CD14-positive monocyte (primary cell): ENCODE results near the gene MYO16. TPM values are rescaled to one million over a fixed set of nuclear protein-coding genes. Genes with fewer than 3 reads are reported as not detected.

Source experiments
- DNase-seq, 3 donors: peaks; one replicate each; pipeline ENCODE4 v3.0.0-alpha.2; 2011 to 2022
- H2AFZ ChIP-seq: 2 replicates; pipeline ENCODE4 v1.6.0; 2012; ENCODE audit warnings: mild to moderate bottlenecking, low read depth, low read length, inconsistent platforms; ENCODE audit not compliant: insufficient read depth, poor library complexity, severe bottlenecking
- H3K27ac ChIP-seq, 2 donors: 1 replicate in 1 of 2; 2 replicates in 1 of 2; pipeline ENCODE4 v1.5.1; 2012 to 2013; ENCODE audit warnings: low read length in 2 of 2, control low read depth in 1 of 2, inconsistent platforms in 1 of 2, low read depth in 1 of 2, mild to moderate bottlenecking in 1 of 2
- H3K27me3 ChIP-seq, 2 donors: one replicate each; pipeline versions ENCODE4 v1.6.0 to v1.6.1; 2011 to 2013; ENCODE audit warnings: low read length in 2 of 2; ENCODE audit not compliant: control insufficient read depth in 2 of 2, insufficient read depth in 2 of 2
- H3K36me3 ChIP-seq, 2 donors: replicated peaks in 1 of 2; 1 replicate in 1 of 2; 2 replicates in 1 of 2; pipeline versions ENCODE4 v1.5.1 to v1.6.1; 2012 to 2013; ENCODE audit warnings: low read length in 2 of 2, control low read depth in 1 of 2, inconsistent platforms in 1 of 2, mild to moderate bottlenecking in 1 of 2; ENCODE audit not compliant: insufficient read depth in 2 of 2, control insufficient read depth in 1 of 2
- H3K4me1 ChIP-seq, 2 donors: 1 replicate in 1 of 2; 2 replicates in 1 of 2; pipeline versions ENCODE4 v1.5.1 to v1.6.1; 2012 to 2013; ENCODE audit warnings: low read length in 2 of 2, control low read depth in 1 of 2, inconsistent platforms in 1 of 2, mild to moderate bottlenecking in 1 of 2, moderate library complexity in 1 of 2; ENCODE audit not compliant: insufficient read depth in 2 of 2, control insufficient read depth in 1 of 2
- H3K4me2 ChIP-seq: replicated peaks from 2 replicates; pipeline ENCODE3; 2012; ENCODE audit warnings: low read length, moderate library complexity, mild to moderate bottlenecking; ENCODE audit not compliant: poor library complexity, severe bottlenecking; ENCODE audit errors: extremely low read depth
- H3K4me3 ChIP-seq, 3 experiments: fragments of 200-600 bp in 1 of 3; sonication (generic) in 1 of 3; replicated peaks in 1 of 3; 1 replicate in 2 of 3; 2 replicates in 1 of 3; pipeline ENCODE4 v1.5.1; 2011 to 2013; ENCODE audit warnings: low read length in 3 of 3, mild to moderate bottlenecking in 3 of 3, control low read depth in 2 of 3, low read depth in 2 of 3, inconsistent platforms in 1 of 3, moderate library complexity in 1 of 3
- H3K79me2 ChIP-seq: 2 replicates; pipeline ENCODE4 v1.6.0; 2012; ENCODE audit warnings: mild to moderate bottlenecking, control low read depth, inconsistent platforms, low read length, moderate library complexity; ENCODE audit not compliant: insufficient read depth
- H3K9ac ChIP-seq: 2 replicates; pipeline ENCODE4 v1.6.0; 2017; ENCODE audit warnings: low read length, mild to moderate bottlenecking; ENCODE audit not compliant: insufficient read depth, poor library complexity, severe bottlenecking
- H3K9me3 ChIP-seq, 2 donors: replicated peaks in 1 of 2; 1 replicate in 1 of 2; 2 replicates in 1 of 2; pipeline versions ENCODE4 v1.5.1 to v1.6.1; 2012 to 2013; ENCODE audit warnings: low read length in 2 of 2, control low read depth in 1 of 2; ENCODE audit not compliant: control insufficient read depth in 1 of 2, insufficient read depth in 1 of 2
- H4K20me1 ChIP-seq: 2 replicates; pipeline ENCODE4 v1.6.0; 2012; ENCODE audit warnings: mild to moderate bottlenecking, low read length, control low read depth, moderate library complexity; ENCODE audit not compliant: insufficient read depth
- H3K27ac Mint-ChIP-seq, 7 donors: one replicate each; pipeline ENCODE4 v1.8.0; 2020; ENCODE audit warnings: mild to moderate bottlenecking in 7 of 7, mixed read lengths in 7 of 7, moderate library complexity in 6 of 7, inconsistent platforms in 2 of 7
- H3K27me3 Mint-ChIP-seq, 3 donors: one replicate each; pipeline ENCODE4 v1.8.0; 2021 to 2022; ENCODE audit warnings: low read depth in 3 of 3, mild to moderate bottlenecking in 3 of 3, mixed read lengths in 3 of 3, moderate library complexity in 3 of 3, inconsistent platforms in 1 of 3
- H3K36me3 Mint-ChIP-seq, 2 donors: one replicate each; pipeline ENCODE4 v1.8.0; 2020; ENCODE audit warnings: mixed read lengths in 2 of 2, inconsistent platforms in 1 of 2, mild to moderate bottlenecking in 1 of 2
- H3K4me1 Mint-ChIP-seq: one replicate; pipeline ENCODE4 v1.8.0; 2020; ENCODE audit warnings: mild to moderate bottlenecking, mixed read lengths
- H3K4me3 Mint-ChIP-seq, 2 donors: one replicate each; pipeline ENCODE4 v1.8.0; 2020; ENCODE audit warnings: mild to moderate bottlenecking in 2 of 2, mixed read lengths in 2 of 2, moderate library complexity in 1 of 2
- H3K9me3 Mint-ChIP-seq, 7 donors: one replicate each; pipeline ENCODE4 v1.8.0; 2020 to 2022; ENCODE audit warnings: mixed read lengths in 7 of 7, mild to moderate bottlenecking in 6 of 7, moderate library complexity in 6 of 7, inconsistent platforms in 2 of 7
- CTCF ChIP-seq: fragments of 200-600 bp; IDR thresholded peaks from one replicate; pipeline ENCODE4 v1.8.0; 2022; ENCODE audit warnings: antibody characterized with exemption, mild to moderate bottlenecking
- WGBS: methylation state at CpG from one replicate; pipeline ENCODE4 v1.1.5; 2013; ENCODE audit warnings: missing lambda C conversion rate; ENCODE audit not compliant: insufficient coverage; 5-methylcytosine and 5-hydroxymethylcytosine counted together
- intact Hi-C, 2 donors: fragments of 100-400 bp; cut with micrococcal nuclease; formaldehyde crosslinking; loops; one replicate each; pipeline versions ENCODE4 v1.15.0 to v1.15.1; 2023
- polyA plus RNA-seq, 3 donors: library from polyadenylated mRNA; depleted of rRNA in 1 of 3; unstranded in 2 of 3; stranded (reverse) in 1 of 3; fragments of 300-500 nt in 2 of 3; fragments of >200 nt in 1 of 3; fragmentation: Illumina TruSeq in 2 of 3; gene quantifications; 1 replicate in 2 of 3; 2 replicates in 1 of 3; pipeline ENCODE4 v1.2.3, GENCODE V29; 2012 to 2021

Gene MYO16
- polyA plus RNA-seq, 3 donors = not detected

GRCh38 chr13:109119896-109120295 is 490.5 kb downstream of the MYO16 start:
- Histone ChIP-seq H3K4me3 (no peak overlapping the region), H2AFZ (no peak overlapping the region), H3K27ac (no peak overlapping the region), H3K4me1 (no peaks in the 10 kb centered on the region), H3K9ac (no peak overlapping the region), H3K9me3 (no peaks in the 10 kb centered on the region), H3K27me3 (no peaks in the 10 kb centered on the region), H4K20me1 (no peaks in the 10 kb centered on the region), H3K79me2 (no peaks in the 10 kb centered on the region), H3K36me3 (no peaks in the 10 kb centered on the region), H3K4me2 (no peak overlapping the region)
- Mint-ChIP-seq H3K36me3 (no peaks in the 10 kb centered on the region), H3K4me3 (no peak overlapping the region), H3K4me1 (peaks cover 6% of the 10 kb centered on the region), H3K27ac (no peak overlapping the region), H3K27me3 (peaks cover 0 to 2% (median 2%) of the 10 kb centered on the region in 3 donors), H3K9me3 (peaks cover 0 to 5% (median 2%) of the 10 kb centered on the region in 7 donors)
- TF ChIP-seq CTCF = no peak
- intact Hi-C loops = no loop called here
- DNase-seq = no peak
- no CpG with 5 or more reads among the region's 1 CpG for WGBS

GRCh38 chr13:109121826-109122225 is 492.4 kb downstream of the MYO16 start:
- Histone ChIP-seq H3K4me3 (no peak overlapping the region), H2AFZ (no peak overlapping the region), H3K9me3 (no peaks in the 10 kb centered on the region), H3K9ac (no peak overlapping the region), H3K27me3 (no peaks in the 10 kb centered on the region), H3K27ac (no peak overlapping the region), H4K20me1 (no peaks in the 10 kb centered on the region), H3K4me1 (no peaks in the 10 kb centered on the region), H3K79me2 (no peaks in the 10 kb centered on the region), H3K36me3 (no peaks in the 10 kb centered on the region), H3K4me2 (no peak overlapping the region)
- Mint-ChIP-seq H3K27me3 (peaks cover 0 to 2% (median 2%) of the 10 kb centered on the region in 3 donors), H3K9me3 (peaks cover 0 to 4% (median 0%) of the 10 kb centered on the region in 7 donors), H3K36me3 (no peaks in the 10 kb centered on the region), H3K27ac (peak overlapping the region in 1 of 7 donors; percentile 38), H3K4me3 (no peak overlapping the region), H3K4me1 (peaks cover 4% of the 10 kb centered on the region)
- intact Hi-C loops = no loop called here
- 100% methylated on average over 3 of the region's 5 CpGs for WGBS
- TF ChIP-seq CTCF = no peak
- DNase-seq = no peak
